ENCODE results near the gene EOGT.

GRCh38 chr3:69033470-69033869, 20.0 kb upstream of the EOGT start:
- TF ChIP-seq POLR2A (IDR thresholded peaks at IDR 0.05; ENCODE audit: low read length) (no peak), GATA1 (IDR thresholded peaks at IDR 0.05; ENCODE audit: low read depth, low read length) (no peak)
